Body of pancreas (tissue), 4 donors: ENCODE data around the gene SLC45A3.

Experiments
- POLR2A ChIP-seq, 3 donors: fragments of 450-650 bp; IDR thresholded peaks; one replicate each; pipeline ENCODE4 v1.6.1; 2016; ENCODE audit warnings: antibody characterized with exemption in 3 of 3, mild to moderate bottlenecking in 2 of 3
- TF ChIP-seq, protein P1 (sequence below), 7 experiments: fragments of 450-650 bp in 4 of 7; fragments of 200-600 bp in 3 of 7; sonication (generic) in 3 of 7; IDR thresholded peaks; one replicate each; pipeline ENCODE4 v1.5.1; 2016 to 2019; ENCODE audit warnings: antibody characterized with exemption in 7 of 7

DNA sequence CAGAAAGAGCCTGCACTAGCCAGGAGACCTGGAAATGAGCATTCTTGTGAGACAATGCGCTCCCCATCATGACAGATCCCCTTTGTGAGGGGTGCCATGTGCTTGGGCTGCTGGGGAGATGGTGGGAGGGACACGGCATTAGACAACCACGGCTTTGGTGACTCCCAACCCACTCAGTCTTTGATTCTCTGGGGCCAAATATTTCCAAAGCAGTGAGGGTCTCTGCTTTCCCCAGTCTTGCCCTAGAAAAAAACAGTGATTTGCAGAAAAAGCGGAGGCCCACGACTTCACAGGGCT lies 10.2 kb downstream of the SLC45A3 start:
- TF ChIP-seq, protein P1, sequence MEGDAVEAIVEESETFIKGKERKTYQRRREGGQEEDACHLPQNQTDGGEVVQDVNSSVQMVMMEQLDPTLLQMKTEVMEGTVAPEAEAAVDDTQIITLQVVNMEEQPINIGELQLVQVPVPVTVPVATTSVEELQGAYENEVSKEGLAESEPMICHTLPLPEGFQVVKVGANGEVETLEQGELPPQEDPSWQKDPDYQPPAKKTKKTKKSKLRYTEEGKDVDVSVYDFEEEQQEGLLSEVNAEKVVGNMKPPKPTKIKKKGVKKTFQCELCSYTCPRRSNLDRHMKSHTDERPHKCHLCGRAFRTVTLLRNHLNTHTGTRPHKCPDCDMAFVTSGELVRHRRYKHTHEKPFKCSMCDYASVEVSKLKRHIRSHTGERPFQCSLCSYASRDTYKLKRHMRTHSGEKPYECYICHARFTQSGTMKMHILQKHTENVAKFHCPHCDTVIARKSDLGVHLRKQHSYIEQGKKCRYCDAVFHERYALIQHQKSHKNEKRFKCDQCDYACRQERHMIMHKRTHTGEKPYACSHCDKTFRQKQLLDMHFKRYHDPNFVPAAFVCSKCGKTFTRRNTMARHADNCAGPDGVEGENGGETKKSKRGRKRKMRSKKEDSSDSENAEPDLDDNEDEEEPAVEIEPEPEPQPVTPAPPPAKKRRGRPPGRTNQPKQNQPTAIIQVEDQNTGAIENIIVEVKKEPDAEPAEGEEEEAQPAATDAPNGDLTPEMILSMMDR (IDR thresholded peaks at IDR 0.05) = no peak
- TF ChIP-seq POLR2A (IDR thresholded peaks at IDR 0.05) = no peak
